HepG2 (cell line): ENCODE results near the gene AK9. TPM values are rescaled to one million over a fixed set of nuclear protein-coding genes. Genes with fewer than 3 reads are reported as not detected.

Source experiments
- ATAC-seq: fragments of 200-7000 bp; cut with Tn5 transposase; 3 replicates; pipeline ENCODE4 v1.9.1; 2020; ENCODE audit warnings: mild to moderate bottlenecking, moderate library complexity
- BruUV-seq: library from RNA; stranded (reverse); fragments of 400-500 nt; replicated peaks from 2 replicates; lab custom pipeline; 2021; lab: Mats Ljungman, UMichigan
- CTCF ChIA-PET: fragments of 300-600 bp; formaldehyde crosslinking; extraction: SDS; loops from one replicate; lab custom pipeline; 2021; ENCODE audit warnings: low total read pairs, inconsistent platforms, low intra/inter-chr PET ratio; lab: Yijun Ruan, JAX
- POLR2A ChIA-PET: fragments of 350-600 bp; sonication (Branson Sonifier 250); formaldehyde crosslinking; loops from one replicate; lab custom pipeline; 2020; ENCODE audit warnings: antibody characterized with exemption, inconsistent platforms; lab: Yijun Ruan, JAX
- DNase-seq: peaks from one replicate; pipeline ENCODE4 v3.0.0-alpha.2; 2015; ENCODE audit warnings: low spot score
- FAIRE-seq: peaks from 3 replicates; lab custom pipeline; 2011; peaks lifted over from hg19 to GRCh38; lab: Jason Lieb, UNC
- H2AFZ ChIP-seq: one replicate; pipeline ENCODE4 v1.6.1; 2011; ENCODE audit warnings: low read length, inconsistent platforms
- H3K27ac ChIP-seq: fragments of 300-600 bp; 3 replicates; pipeline ENCODE4 v1.8.0; 2011; ENCODE audit warnings: mixed run types, mild to moderate bottlenecking, mixed read lengths, low read length, inconsistent platforms; ENCODE audit not compliant: insufficient read depth; ENCODE audit errors: extremely low read length
- H3K27me3 ChIP-seq, 2 experiments: fragments of 200-600 bp in 1 of 2; 2 replicates in 1 of 2; 3 replicates in 1 of 2; pipeline versions ENCODE4 v1.6.0 to v1.8.0; 2011; ENCODE audit warnings: low read length in 2 of 2, mild to moderate bottlenecking in 2 of 2, moderate library complexity in 2 of 2, inconsistent platforms in 1 of 2; ENCODE audit not compliant: insufficient read depth in 2 of 2, control insufficient read depth in 1 of 2
- H3K36me3 ChIP-seq, 2 experiments: fragments of 200-600 bp in 1 of 2; replicated peaks in 1 of 2; 2 replicates in 1 of 2; 3 replicates in 1 of 2; pipeline versions ENCODE4 v1.5.1 to v1.8.0; 2011; ENCODE audit warnings: low read length in 2 of 2, inconsistent platforms in 1 of 2; ENCODE audit not compliant: insufficient read depth in 2 of 2, control insufficient read depth in 1 of 2
- H3K4me1 ChIP-seq: 2 replicates; pipeline ENCODE4 v1.5.1; 2012; ENCODE audit warnings: low read length, inconsistent platforms; ENCODE audit not compliant: insufficient read depth
- H3K4me2 ChIP-seq: 2 replicates; pipeline ENCODE4 v1.6.0; 2011; ENCODE audit warnings: low read depth, low read length, inconsistent platforms
- H3K4me3 ChIP-seq, 3 experiments: fragments of 200-600 bp in 1 of 3; sonication (generic), shearing (Covaris generic) in 1 of 3; replicated peaks in 1 of 3; 2 replicates each; pipeline ENCODE4 v1.5.1; 2011 to 2016; ENCODE audit warnings: low read length in 3 of 3, inconsistent platforms in 2 of 3, low read depth in 2 of 3, mild to moderate bottlenecking in 2 of 3, control low read depth in 1 of 3, mixed read lengths in 1 of 3; ENCODE audit not compliant: insufficient read depth in 1 of 3
- H3K79me2 ChIP-seq: one replicate; pipeline ENCODE4 v1.6.1; 2011; ENCODE audit warnings: low read length, inconsistent platforms; ENCODE audit not compliant: insufficient read depth
- H3K9ac ChIP-seq: 2 replicates; pipeline ENCODE4 v1.6.0; 2011; ENCODE audit warnings: mild to moderate bottlenecking, low read depth, low read length, inconsistent platforms; ENCODE audit not compliant: insufficient read depth
- H3K9me3 ChIP-seq: 2 replicates; pipeline ENCODE4 v1.5.1; 2012; ENCODE audit warnings: mild to moderate bottlenecking, low read length
- H4K20me1 ChIP-seq: 2 replicates; pipeline ENCODE4 v1.6.0; 2011; ENCODE audit warnings: inconsistent platforms, mild to moderate bottlenecking, low read length, moderate library complexity; ENCODE audit not compliant: insufficient read depth
- CEBPB ChIP-seq: IDR thresholded peaks from 2 replicates; pipeline ENCODE4 v1.6.1; 2011; ENCODE audit warnings: low read depth, low read length, improper control_type of control experiment, borderline replicate concordance
- GATAD2A ChIP-seq: IDR thresholded peaks from 2 replicates; pipeline ENCODE4 v1.6.1; 2016
- MIXL1 ChIP-seq: IDR thresholded peaks from 2 replicates; pipeline ENCODE4 v1.6.1; 2016
- NFKBIZ ChIP-seq: IDR thresholded peaks from 2 replicates; pipeline ENCODE4 v1.6.1; 2018; ENCODE audit warnings: missing genetic modification reagents, missing compliant biosample characterization
- YEATS4 ChIP-seq: sonication (generic); formaldehyde crosslinking; IDR thresholded peaks from 2 replicates; pipeline ENCODE4 v1.4.0; 2020; ENCODE audit warnings: missing genetic modification reagents, borderline replicate concordance
- ZBTB46 ChIP-seq: sonication (generic); formaldehyde crosslinking; IDR thresholded peaks from 2 replicates; pipeline ENCODE4 v1.4.0; 2020; ENCODE audit warnings: mild to moderate bottlenecking, missing genetic modification reagents, borderline replicate concordance
- ZNF484 ChIP-seq: sonication (generic); formaldehyde crosslinking; IDR thresholded peaks from 2 replicates; pipeline ENCODE4 v1.5.1; 2020; ENCODE audit warnings: mild to moderate bottlenecking, low read depth, missing genetic modification reagents, borderline replicate concordance
- ZSCAN21 ChIP-seq: sonication (generic); formaldehyde crosslinking; IDR thresholded peaks from 2 replicates; pipeline ENCODE4 v1.8.0; 2022; ENCODE audit warnings: mild to moderate bottlenecking, missing genetic modification reagents, moderate library complexity, borderline replicate concordance
- WGBS: methylation state at CpG from one replicate; pipeline ENCODE4 v1.1.6; 2017; ENCODE audit warnings: low lambda C conversion rate; 5-methylcytosine and 5-hydroxymethylcytosine counted together
- in situ Hi-C: cut with HindIII; loops from 2 replicates; pipeline ENCODE4 v1.10.0; 2017; ENCODE audit warnings: low pct_unique_long_range_greater_than_20kb; ENCODE audit not compliant: extremely low pct_ligation_motif_present
- intact Hi-C: fragments of 100-400 bp; cut with micrococcal nuclease; formaldehyde crosslinking; loops from one replicate; pipeline ENCODE4 v1.10.0; 2022; ENCODE audit not compliant: unreplicated experiment
- polyA plus RNA-seq, 8 experiments: library from polyadenylated mRNA; depleted of rRNA in 3 of 8; stranded (reverse) in 7 of 8; unstranded in 1 of 8; fragments of >200 nt; fragmentation: Illumina TruSeq in 4 of 8; extraction: Trizol in 4 of 8; gene quantifications; 2 replicates each; pipeline versions ENCODE4 v1.2.1 to v1.2.3, GENCODE V29; 2011 to 2016; ENCODE audit warnings: low read depth in 4 of 8, missing spikeins in 1 of 8, mixed read lengths in 1 of 8; ENCODE audit not compliant: insufficient read depth in 1 of 8
- total RNA-seq, 5 experiments: library from RNA; depleted of rRNA; stranded (reverse); fragments of >200 nt; fragmentation: Illumina TruSeq; extraction: Trizol; gene quantifications; 2 replicates each; pipeline ENCODE4 v1.2.3, GENCODE V29; 2016; ENCODE audit warnings: low read depth in 1 of 5
- TF ChIP-seq, protein P1 (sequence below): IDR thresholded peaks from 2 replicates; pipeline ENCODE4 v1.6.1; 2016; ENCODE audit warnings: low read depth, control low read depth

The AK9 gene
- total and polyA plus RNA-seq, 2 of the 13 experiments (the other 11 are each of a cell fraction or from before 2014, with no cell fraction given) = 3.2 to 4.8 TPM

- ATAC-seq = no peak
- Histone ChIP-seq H3K4me2 (no peak overlapping the region), H3K27me3 (no peaks in the 10 kb centered on the region), H3K9me3 (no peaks in the 10 kb centered on the region), H3K4me3 (no peak overlapping the region), H2AFZ (no peak overlapping the region), H3K9ac (no peak overlapping the region), H3K27ac (no peak overlapping the region), H3K4me1 (no peaks in the 10 kb centered on the region), H3K36me3 (peaks cover 21 to 69% of the 10 kb centered on the region in 2 experiments; a peak in 4 of 5 replicates), H3K79me2 (no peaks in the 10 kb centered on the region), H4K20me1 (no peaks in the 10 kb centered on the region)
- POLR2A ChIA-PET = interaction anchor here (0.9 kb wide), 1 partner anchor 28 kb away, joined by 3 read pairs; no protein-coding TSS in a partner anchor
- 96% methylated on average over 5 of the region's 5 CpGs for WGBS
- intact Hi-C loops (no loop called here), in situ Hi-C loops (no loop called here)
- BruUV-seq = no TSS peak
- no peak for DNase-seq
- CTCF ChIA-PET = no interaction called here
- TF ChIP-seq, protein P1, sequence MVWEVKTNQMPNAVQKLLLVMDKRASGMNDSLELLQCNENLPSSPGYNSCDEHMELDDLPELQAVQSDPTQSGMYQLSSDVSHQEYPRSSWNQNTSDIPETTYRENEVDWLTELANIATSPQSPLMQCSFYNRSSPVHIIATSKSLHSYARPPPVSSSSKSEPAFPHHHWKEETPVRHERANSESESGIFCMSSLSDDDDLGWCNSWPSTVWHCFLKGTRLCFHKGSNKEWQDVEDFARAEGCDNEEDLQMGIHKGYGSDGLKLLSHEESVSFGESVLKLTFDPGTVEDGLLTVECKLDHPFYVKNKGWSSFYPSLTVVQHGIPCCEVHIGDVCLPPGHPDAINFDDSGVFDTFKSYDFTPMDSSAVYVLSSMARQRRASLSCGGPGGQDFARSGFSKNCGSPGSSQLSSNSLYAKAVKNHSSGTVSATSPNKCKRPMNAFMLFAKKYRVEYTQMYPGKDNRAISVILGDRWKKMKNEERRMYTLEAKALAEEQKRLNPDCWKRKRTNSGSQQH (CRISPR knock-in tag) = no peak
- TF ChIP-seq GATAD2A (CRISPR knock-in tag) = no peak
- no peak for TF ChIP-seq YEATS4 (CRISPR knock-in tag)
- no peak for TF ChIP-seq NFKBIZ (CRISPR knock-in tag)
- no peak for TF ChIP-seq CEBPB
- TF ChIP-seq MIXL1 = no peak
- no peak for TF ChIP-seq ZNF484 (CRISPR knock-in tag)
- no peak for TF ChIP-seq ZBTB46 (CRISPR knock-in tag)
- TF ChIP-seq ZSCAN21 (CRISPR knock-in tag) = no peak
- no peak for FAIRE-seq
Measured at GRCh38 chr6:109469591-109470189, 221.3 kb downstream of the AK9 start.
